H9 (cell line): ENCODE results near the gene GLIPR2. TPM values are rescaled to one million over a fixed set of nuclear protein-coding genes. Genes with fewer than 3 reads are reported as not detected.

ENCODE experiments used
- DNase-seq: peaks from one replicate; pipeline ENCODE4 v3.0.0-alpha.2; 2017
- H2AFZ ChIP-seq: one replicate; pipeline ENCODE4 v1.6.1; 2013; ENCODE audit warnings: mild to moderate bottlenecking, low read length, control low read depth, moderate library complexity
- H2AK5ac ChIP-seq: 2 replicates; pipeline ENCODE4 v1.6.1; 2013; ENCODE audit warnings: low read length, control low read depth, mixed read lengths; ENCODE audit not compliant: insufficient read length
- H2BK120ac ChIP-seq: one replicate; pipeline ENCODE4 v1.6.1; 2013; ENCODE audit warnings: low read depth, mild to moderate bottlenecking, low read length, control low read depth, inconsistent platforms; ENCODE audit not compliant: poor library complexity, severe bottlenecking
- H2BK12ac ChIP-seq: 2 replicates; pipeline ENCODE4 v1.6.1; 2013; ENCODE audit warnings: low read length, control low read depth, mixed read lengths, low read depth; ENCODE audit not compliant: insufficient read length
- H2BK15ac ChIP-seq: 2 replicates; pipeline ENCODE4 v1.6.1; 2013; ENCODE audit warnings: low read depth, low read length, control low read depth
- H2BK20ac ChIP-seq: one replicate; pipeline ENCODE4 v1.6.1; 2013; ENCODE audit warnings: low read depth, mild to moderate bottlenecking, low read length, control low read depth, inconsistent platforms; ENCODE audit not compliant: poor library complexity, severe bottlenecking
- H2BK5ac ChIP-seq: 2 replicates; pipeline ENCODE4 v1.6.1; 2013; ENCODE audit warnings: low read length, control low read depth, mixed read lengths; ENCODE audit not compliant: insufficient read length
- H3K14ac ChIP-seq: 2 replicates; pipeline ENCODE4 v1.6.1; 2013; ENCODE audit warnings: low read length, control low read depth; ENCODE audit not compliant: insufficient read depth
- H3K18ac ChIP-seq: 2 replicates; pipeline ENCODE4 v1.6.1; 2013; ENCODE audit warnings: low read depth, mild to moderate bottlenecking, mixed read lengths, low read length, control low read depth; ENCODE audit not compliant: insufficient read length
- H3K23ac ChIP-seq: 2 replicates; pipeline ENCODE4 v1.6.1; 2013; ENCODE audit warnings: low read length, control low read depth, mixed read lengths, low read depth; ENCODE audit not compliant: insufficient read length
- H3K23me2 ChIP-seq: 2 replicates; pipeline ENCODE4 v1.6.1; 2013; ENCODE audit warnings: low read depth, mild to moderate bottlenecking, mixed read lengths, low read length, control low read depth; ENCODE audit not compliant: insufficient read length, poor library complexity, severe bottlenecking
- H3K27ac ChIP-seq: 2 replicates; pipeline ENCODE4 v1.5.1; 2013; ENCODE audit warnings: low read length, control low read depth, mixed read lengths, low read depth; ENCODE audit not compliant: insufficient read length
- H3K27me3 ChIP-seq: 2 replicates; pipeline ENCODE4 v1.6.1; 2013; ENCODE audit warnings: low read length, control low read depth, inconsistent platforms; ENCODE audit not compliant: insufficient read depth
- H3K4ac ChIP-seq: 2 replicates; pipeline ENCODE4 v1.6.1; 2013; ENCODE audit warnings: low read depth, mild to moderate bottlenecking, control low read depth, inconsistent platforms, low read length, moderate library complexity
- H3K4me1 ChIP-seq: 2 replicates; pipeline ENCODE4 v1.6.1; 2013; ENCODE audit warnings: low read length, control low read depth, inconsistent platforms; ENCODE audit not compliant: insufficient read depth
- H3K4me2 ChIP-seq: 2 replicates; pipeline ENCODE4 v1.6.1; 2013; ENCODE audit warnings: low read length, control low read depth, mixed read lengths; ENCODE audit not compliant: insufficient read length, insufficient read depth
- H3K56ac ChIP-seq: 2 replicates; pipeline ENCODE4 v1.6.1; 2013; ENCODE audit warnings: low read depth, mild to moderate bottlenecking, mixed read lengths, low read length, control low read depth; ENCODE audit not compliant: insufficient read length
- H3K79me1 ChIP-seq: 2 replicates; pipeline ENCODE4 v1.6.1; 2013; ENCODE audit warnings: low read depth, mild to moderate bottlenecking, moderate library complexity, low read length, control low read depth, inconsistent platforms; ENCODE audit not compliant: insufficient read depth, poor library complexity, severe bottlenecking
- H3K79me2 ChIP-seq: 2 replicates; pipeline ENCODE4 v1.6.1; 2013; ENCODE audit warnings: low read length, control low read depth, inconsistent platforms; ENCODE audit not compliant: insufficient read depth
- H3K9ac ChIP-seq: 2 replicates; pipeline ENCODE4 v1.6.1; 2013; ENCODE audit warnings: low read length, control low read depth, mixed read lengths; ENCODE audit not compliant: insufficient read length; ENCODE audit errors: extremely low read depth
- H3K9me3 ChIP-seq: one replicate; pipeline ENCODE4 v1.6.1; 2013; ENCODE audit warnings: low read depth, low read length, inconsistent platforms; ENCODE audit not compliant: control insufficient read depth
- H3T11ph ChIP-seq: one replicate; pipeline ENCODE4 v1.6.1; 2013; ENCODE audit warnings: mild to moderate bottlenecking, low read length, control low read depth, inconsistent platforms
- H4K20me1 ChIP-seq: one replicate; pipeline ENCODE4 v1.6.1; 2013; ENCODE audit not compliant: control insufficient read depth, insufficient read length, insufficient read depth
- H4K5ac ChIP-seq: 2 replicates; pipeline ENCODE4 v1.6.1; 2013; ENCODE audit warnings: low read depth, mild to moderate bottlenecking, mixed read lengths, low read length, control low read depth; ENCODE audit not compliant: insufficient read length
- H4K8ac ChIP-seq: replicated peaks from 2 replicates; pipeline ENCODE4 v1.6.1; 2013; ENCODE audit warnings: low read length, control low read depth, mixed read lengths, low read depth; ENCODE audit not compliant: insufficient read length
- H4K91ac ChIP-seq: 2 replicates; pipeline ENCODE4 v1.6.1; 2013; ENCODE audit warnings: low read depth, mild to moderate bottlenecking, moderate library complexity, mixed read lengths, low read length, control low read depth; ENCODE audit not compliant: insufficient read length
- H3K27ac Mint-ChIP-seq, 3 experiments: 2 replicates in 2 of 3; 3 replicates in 1 of 3; pipeline ENCODE4 v1.8.0; 2020 to 2021; ENCODE audit warnings: mixed read lengths in 3 of 3, mild to moderate bottlenecking in 1 of 3, moderate library complexity in 1 of 3
- H3K27me3 Mint-ChIP-seq: 2 replicates; pipeline ENCODE4 v1.8.0; 2021; ENCODE audit warnings: low read depth, mild to moderate bottlenecking, moderate library complexity, mixed read lengths
- H3K36me3 Mint-ChIP-seq, 3 experiments: 2 replicates in 2 of 3; 3 replicates in 1 of 3; pipeline ENCODE4 v1.8.0; 2020 to 2021; ENCODE audit warnings: low read depth in 3 of 3, mixed read lengths in 3 of 3; ENCODE audit not compliant: insufficient read depth in 1 of 3
- H3K4me1 Mint-ChIP-seq, 2 experiments: 2 replicates each; pipeline ENCODE4 v1.8.0; 2020; ENCODE audit warnings: mixed read lengths in 2 of 2
- H3K4me3 Mint-ChIP-seq, 2 experiments: 2 replicates in 1 of 2; 3 replicates in 1 of 2; pipeline ENCODE4 v1.8.0; 2020 to 2021; ENCODE audit warnings: mild to moderate bottlenecking in 2 of 2, mixed read lengths in 2 of 2, moderate library complexity in 1 of 2
- H3K9me3 Mint-ChIP-seq, 2 experiments: 2 replicates in 1 of 2; 3 replicates in 1 of 2; pipeline ENCODE4 v1.8.0; 2020; ENCODE audit warnings: mild to moderate bottlenecking in 2 of 2, mixed read lengths in 2 of 2, moderate library complexity in 1 of 2
- CTCF ChIP-seq: fragments of 200-600 bp; sonication (generic); conservative IDR thresholded peaks from 3 replicates; pipeline ENCODE4 v1.8.0; 2021; ENCODE audit warnings: antibody characterized with exemption, mild to moderate bottlenecking
- WGBS: extraction: QIAGEN DNeasy Blood & Tissue Kit; methylation state at CpG from one replicate; pipeline ENCODE4 v1.1.7; 2013; ENCODE audit warnings: missing lambda C conversion rate, low lambda C conversion rate, mixed read lengths; ENCODE audit not compliant: insufficient read length; ENCODE audit errors: extremely low coverage; 5-methylcytosine and 5-hydroxymethylcytosine counted together
- total RNA-seq: library from RNA; stranded (reverse); gene quantifications from 2 replicates; pipeline ENCODE4 v1.2.1, GENCODE V29; 2021

GLIPR2 gene
- total RNA-seq, 1 experiment from 2014 or later: 10.0 TPM

GRCh38 chr9:36208521-36209253 lies 72.2 kb downstream of the GLIPR2 start:
- H3K27ac Mint-ChIP-seq: no peak overlapping the region; a peak in 2 of 7 replicates
- no peaks in the 10 kb centered on the region for H3K9me3 Mint-ChIP-seq
- no peak overlapping the region for H3K4me3 Mint-ChIP-seq
- no peak overlapping the region for H3K4ac ChIP-seq
- no peaks in the 10 kb centered on the region for H3K79me1 ChIP-seq
- no peaks in the 10 kb centered on the region for H3K4me1 ChIP-seq
- no peak overlapping the region for H4K91ac ChIP-seq
- H2AFZ ChIP-seq: no peak overlapping the region
- WGBS: no CpG with 5 or more reads among the region's 10 CpGs
- no peak overlapping the region for H3K27ac ChIP-seq
- H4K20me1 ChIP-seq: peaks cover 2% of the 10 kb centered on the region
- H2BK20ac ChIP-seq: no peak overlapping the region
- H3K23ac ChIP-seq: no peak overlapping the region
- no peak for TF ChIP-seq CTCF
- H2BK15ac ChIP-seq: no peak overlapping the region
- H3K79me2 ChIP-seq: peaks cover 9% of the 10 kb centered on the region; the same call in 1 of the 2 replicates
- no peak overlapping the region for H3K4me2 ChIP-seq
- DNase-seq: no peak
- no peaks in the 10 kb centered on the region for H3K23me2 ChIP-seq
- H2BK120ac ChIP-seq: no peak overlapping the region
- no peak overlapping the region for H2AK5ac ChIP-seq
- peaks cover 67 to 98% (median 79%) of the 10 kb centered on the region in 3 experiments; a peak in 6 of 7 replicates for H3K36me3 Mint-ChIP-seq
- H3K9me3 ChIP-seq: no peaks in the 10 kb centered on the region
- H3K14ac ChIP-seq: no peak overlapping the region
- H4K8ac ChIP-seq: no peak overlapping the region
- no peaks in the 10 kb centered on the region for H3K27me3 Mint-ChIP-seq
- H2BK5ac ChIP-seq: no peak overlapping the region
- H2BK12ac ChIP-seq: no peak overlapping the region
- no peak overlapping the region for H4K5ac ChIP-seq
- H3K56ac ChIP-seq: no peak overlapping the region
- no peak overlapping the region for H3K9ac ChIP-seq
- H3T11ph ChIP-seq: no peak overlapping the region
- no peaks in the 10 kb centered on the region for H3K27me3 ChIP-seq
- H3K18ac ChIP-seq: no peak overlapping the region
- H3K4me1 Mint-ChIP-seq: no peaks in the 10 kb centered on the region
